ENCODE measurements around the gene TRAPPC3L.
"Not testable (repeated sequence)": the region's sequence is repeated elsewhere in the genome, so short reads cannot be mapped to it uniquely, and the experiment has no call there.

The TRAPPC3L gene

GRCh38 chr6:116512734-116513133, 32.8 kb downstream of the TRAPPC3L start:
- no peak for DNase-seq

GRCh38 chr6:116512111-116512559, 33.3 kb downstream of the TRAPPC3L start:
- DNase-seq: no peak

GRCh38 chr6:116511424-116512110, 33.9 kb downstream of the TRAPPC3L start, which contains the start of gene CALHM5:
TSS of gene CALHM5 (plus strand) at chr6:116511639. CDS start at chr6:116511697, 58 bp downstream.
- DNase-seq: no peak

GRCh38 chr6:116508527-116508926, 37.0 kb downstream of the TRAPPC3L start:
- DNase-seq: no peak

GRCh38 chr6:116507324-116507723, 38.2 kb downstream of the TRAPPC3L start:
- DNase-seq: no peak

GRCh38 chr6:116500969-116501433, 44.5 kb downstream of the TRAPPC3L start:
- no peak for DNase-seq

- DNase-seq: no peak
Observed at GRCh38 chr6:116497113-116497676, 48.3 kb downstream of the TRAPPC3L start.

- DNase-seq: not testable (repeated sequence)
Observed at GRCh38 chr6:116495161-116495560, 50.3 kb downstream of the TRAPPC3L start.

- DNase-seq: no peak
Observed at GRCh38 chr6:116492331-116493067, 53.0 kb downstream of the TRAPPC3L start.

GRCh38 chr6:116491610-116492330, 53.7 kb downstream of the TRAPPC3L start:
- DNase-seq: no peak

GRCh38 chr6:116485559-116486184, 59.8 kb downstream of the TRAPPC3L start:
- no peak for DNase-seq

GRCh38 chr6:116483616-116484015, 61.9 kb downstream of the TRAPPC3L start:
- no peak for DNase-seq

- DNase-seq: no peak
Observed at GRCh38 chr6:116482780-116483179, 62.7 kb downstream of the TRAPPC3L start.

GRCh38 chr6:116476002-116476678, 69.3 kb downstream of the TRAPPC3L start:
- DNase-seq: no peak

- DNase-seq: no peak
Observed at GRCh38 chr6:116475141-116475540, 70.3 kb downstream of the TRAPPC3L start.

GRCh38 chr6:116472706-116473105, 72.8 kb downstream of the TRAPPC3L start:
- DNase-seq: no peak

GRCh38 chr6:116471531-116471930, 74.0 kb downstream of the TRAPPC3L start:
- DNase-seq: no peak

- no peak for DNase-seq
Observed at GRCh38 chr6:116468293-116468692, 77.2 kb downstream of the TRAPPC3L start.

- no peak for DNase-seq
Observed at GRCh38 chr6:116467514-116467913, 78.0 kb downstream of the TRAPPC3L start.

GRCh38 chr6:116467096-116467495, 78.4 kb downstream of the TRAPPC3L start:
- DNase-seq: no peak

GRCh38 chr6:116465246-116465645, 80.2 kb downstream of the TRAPPC3L start:
- DNase-seq: no peak

- DNase-seq: no peak
Observed at GRCh38 chr6:116463301-116463700, 82.2 kb downstream of the TRAPPC3L start.

Measured in NCI-H1436 (cell line).